ENCODE data around the gene COL26A1.
"Not testable (repeated sequence)": the region's sequence is repeated elsewhere in the genome, so short reads cannot be mapped to it uniquely, and the experiment has no call there.

Gene COL26A1

GRCh38 chr7:101604331-101604933, 241.8 kb downstream of the COL26A1 start:
- DNase-seq = no peak

- not testable (repeated sequence) for DNase-seq
Observed at GRCh38 chr7:101604934-101605332, 242.3 kb downstream of the COL26A1 start.

GRCh38 chr7:101605611-101606497, 243.2 kb downstream of the COL26A1 start:
- DNase-seq = no peak

- DNase-seq = no peak
Observed at GRCh38 chr7:101606498-101606923, 243.8 kb downstream of the COL26A1 start.
